ENCODE data around the gene CPNE5. TPM values are rescaled to one million over a fixed set of nuclear protein-coding genes. Genes with fewer than 3 reads are reported as not detected.
A peak's percentile ranks its signal among the peaks of the same experiment; 100 is the strongest.

Gene CPNE5
- polyA plus RNA-seq, 4 donors = 12.5 to 14.8 (median 13.3) TPM

- no peak for DNase-seq (ENCODE audit: low read depth in 4 of 4, low spot score in 3 of 4)
Measured at GRCh38 chr6:36769183-36769675, 70.0 kb downstream of the CPNE5 start.

- DNase-seq (ENCODE audit: low read depth in 4 of 4, low spot score in 3 of 4) = no peak
Measured at GRCh38 chr6:36766399-36766945, 72.8 kb downstream of the CPNE5 start.

GRCh38 chr6:36765594-36766398, 73.4 kb downstream of the CPNE5 start:
- peak; percentile 66 to 80 (median 74) for DNase-seq (ENCODE audit: low read depth in 4 of 4, low spot score in 3 of 4)

GRCh38 chr6:36765190-36765589, 74.1 kb downstream of the CPNE5 start:
- no peak for DNase-seq (ENCODE audit: low read depth in 4 of 4, low spot score in 3 of 4)

GRCh38 chr6:36762123-36762522, 77.1 kb downstream of the CPNE5 start:
- DNase-seq (ENCODE audit: low read depth in 4 of 4, low spot score in 3 of 4) = no peak

GRCh38 chr6:36760685-36761435, 78.4 kb downstream of the CPNE5 start:
- DNase-seq (ENCODE audit: low read depth in 4 of 4, low spot score in 3 of 4) = no peak

GRCh38 chr6:36759148-36759759, 80.0 kb downstream of the CPNE5 start:
- DNase-seq (ENCODE audit: low read depth in 4 of 4, low spot score in 3 of 4) = peak in 2 of 4 donors; percentile 46 to 73

- no peak for DNase-seq (ENCODE audit: low read depth in 4 of 4, low spot score in 3 of 4)
Measured at GRCh38 chr6:36758516-36759147, 80.6 kb downstream of the CPNE5 start.

GRCh38 chr6:36757943-36758508, 81.2 kb downstream of the CPNE5 start:
- DNase-seq (ENCODE audit: low read depth in 4 of 4, low spot score in 3 of 4) = no peak

GRCh38 chr6:36757206-36757605, 82.0 kb downstream of the CPNE5 start:
- no peak for DNase-seq (ENCODE audit: low read depth in 4 of 4, low spot score in 3 of 4)

GRCh38 chr6:36756786-36757185, 82.5 kb downstream of the CPNE5 start:
- no peak for DNase-seq (ENCODE audit: low read depth in 4 of 4, low spot score in 3 of 4)

- no peak for DNase-seq (ENCODE audit: low read depth in 4 of 4, low spot score in 3 of 4)
Measured at GRCh38 chr6:36755435-36756348, 83.6 kb downstream of the CPNE5 start.

- DNase-seq (ENCODE audit: low read depth in 4 of 4, low spot score in 3 of 4) = no peak
Measured at GRCh38 chr6:36754582-36755434, 84.4 kb downstream of the CPNE5 start.

- DNase-seq (ENCODE audit: low read depth in 4 of 4, low spot score in 3 of 4) = no peak
Measured at GRCh38 chr6:36753671-36754405, 85.4 kb downstream of the CPNE5 start.

- DNase-seq (ENCODE audit: low read depth in 4 of 4, low spot score in 3 of 4) = no peak
Measured at GRCh38 chr6:36752886-36753506, 86.2 kb downstream of the CPNE5 start.

GRCh38 chr6:36752187-36752885, 86.9 kb downstream of the CPNE5 start:
- no peak for DNase-seq (ENCODE audit: low read depth in 4 of 4, low spot score in 3 of 4)

- DNase-seq (ENCODE audit: low read depth in 4 of 4, low spot score in 3 of 4) = no peak
Measured at GRCh38 chr6:36751833-36752186, 87.4 kb downstream of the CPNE5 start.
